Gastrocnemius medialis (tissue), 4 donors: ENCODE data around the gene SPACA4. TPM values are rescaled to one million over a fixed set of nuclear protein-coding genes. Genes with fewer than 3 reads are reported as not detected.

ENCODE experiments used
- ATAC-seq, 2 donors: fragments of 150-250 bp; one replicate each; pipeline ENCODE4 v1.9.1; 2016
- DNase-seq, 2 donors: peaks; one replicate each; pipeline ENCODE4 v3.0.0-alpha.2; 2019
- H3K27ac ChIP-seq, 4 donors: fragments of 200-600 bp; sonication (generic); 1 replicate in 1 of 4; 2 replicates in 3 of 4; pipeline ENCODE4 v1.5.1; 2016 to 2018; ENCODE audit warnings: mild to moderate bottlenecking in 2 of 4, moderate library complexity in 1 of 4
- H3K27me3 ChIP-seq, 3 donors: fragments of 200-600 bp; sonication (generic) in 2 of 3; 1 replicate in 1 of 3; 2 replicates in 2 of 3; pipeline versions ENCODE4 v1.5.1 to v1.6.0; 2016 to 2019; ENCODE audit warnings: mild to moderate bottlenecking in 1 of 3, moderate library complexity in 1 of 3
- H3K36me3 ChIP-seq, 2 donors: fragments of 200-600 bp; sonication (generic) in 1 of 2; one replicate each; pipeline ENCODE4 v1.5.1; 2017 to 2018
- H3K4me1 ChIP-seq, 2 donors: fragments of 200-600 bp; sonication (generic) in 1 of 2; one replicate each; pipeline ENCODE4 v1.5.1; 2016 to 2017; ENCODE audit warnings: mild to moderate bottlenecking in 2 of 2
- H3K4me3 ChIP-seq, 4 donors: fragments of 200-600 bp; sonication (generic) in 3 of 4; 1 replicate in 1 of 4; 2 replicates in 3 of 4; pipeline ENCODE4 v1.5.1; 2016 to 2019; ENCODE audit warnings: mild to moderate bottlenecking in 2 of 4
- H3K9me3 ChIP-seq, 3 donors: fragments of 200-600 bp; sonication (generic) in 2 of 3; 1 replicate in 1 of 3; 2 replicates in 2 of 3; pipeline ENCODE4 v1.5.1; 2016 to 2019
- POLR2A ChIP-seq, 2 donors: fragments of 450-650 bp; IDR thresholded peaks; one replicate each; pipeline ENCODE4 v1.6.1; 2017; ENCODE audit warnings: antibody characterized with exemption in 2 of 2, mild to moderate bottlenecking in 2 of 2, moderate library complexity in 2 of 2
- in situ Hi-C, 4 donors: fragments of 200-750 bp; cut with MboI; loops; one replicate each; pipeline versions ENCODE4 v1.15.0 to v1.8.0; 2017; ENCODE audit warnings: low sequenced_read_pairs in 4 of 4
- intact Hi-C: fragments of 100-400 bp; cut with DNase I; formaldehyde crosslinking; loops from one replicate; pipeline ENCODE4 v1.15.1; 2023; ENCODE audit warnings: low total_unique reads
- total RNA-seq, 4 donors: library from RNA; depleted of rRNA; stranded (reverse); fragments of >200 nt; gene quantifications; one replicate each; pipeline versions ENCODE4 v1.1.0 to v1.2.3, GENCODE V29; 2016
- TF ChIP-seq, protein P1 (sequence below), 5 experiments: fragments of 450-650 bp in 3 of 5; fragments of 200-600 bp in 2 of 5; sonication (generic) in 2 of 5; IDR thresholded peaks in 4 of 5; conservative IDR thresholded peaks in 1 of 5; 1 replicate in 4 of 5; 2 replicates in 1 of 5; pipeline ENCODE4 v1.5.1; 2016 to 2019; ENCODE audit warnings: antibody characterized with exemption in 5 of 5, mild to moderate bottlenecking in 3 of 5, moderate library complexity in 3 of 5

The SPACA4 gene
- total RNA-seq, 4 donors from 2014 or later = not detected

GRCh38 chr19:48582168-48582567 is 24.4 kb upstream of the SPACA4 start:
- Histone ChIP-seq H3K4me3 (no peak overlapping the region), H3K27me3 (no peaks in the 10 kb centered on the region), H3K4me1 (peaks cover 0 to 5% of the 10 kb centered on the region in 2 donors), H3K9me3 (no peaks in the 10 kb centered on the region), H3K27ac (no peak overlapping the region), H3K36me3 (no peaks in the 10 kb centered on the region)
- no peak for DNase-seq
- no peak for ATAC-seq
- in situ Hi-C loops (loop anchor here (5.0 to 25.0 kb wide), 3 partner anchors 75 to 270 kb away; a partner anchor contains a TSS), intact Hi-C loops (no loop called here)
- TF ChIP-seq POLR2A (IDR thresholded peaks at IDR 0.05) = no peak
- TF ChIP-seq, protein P1, sequence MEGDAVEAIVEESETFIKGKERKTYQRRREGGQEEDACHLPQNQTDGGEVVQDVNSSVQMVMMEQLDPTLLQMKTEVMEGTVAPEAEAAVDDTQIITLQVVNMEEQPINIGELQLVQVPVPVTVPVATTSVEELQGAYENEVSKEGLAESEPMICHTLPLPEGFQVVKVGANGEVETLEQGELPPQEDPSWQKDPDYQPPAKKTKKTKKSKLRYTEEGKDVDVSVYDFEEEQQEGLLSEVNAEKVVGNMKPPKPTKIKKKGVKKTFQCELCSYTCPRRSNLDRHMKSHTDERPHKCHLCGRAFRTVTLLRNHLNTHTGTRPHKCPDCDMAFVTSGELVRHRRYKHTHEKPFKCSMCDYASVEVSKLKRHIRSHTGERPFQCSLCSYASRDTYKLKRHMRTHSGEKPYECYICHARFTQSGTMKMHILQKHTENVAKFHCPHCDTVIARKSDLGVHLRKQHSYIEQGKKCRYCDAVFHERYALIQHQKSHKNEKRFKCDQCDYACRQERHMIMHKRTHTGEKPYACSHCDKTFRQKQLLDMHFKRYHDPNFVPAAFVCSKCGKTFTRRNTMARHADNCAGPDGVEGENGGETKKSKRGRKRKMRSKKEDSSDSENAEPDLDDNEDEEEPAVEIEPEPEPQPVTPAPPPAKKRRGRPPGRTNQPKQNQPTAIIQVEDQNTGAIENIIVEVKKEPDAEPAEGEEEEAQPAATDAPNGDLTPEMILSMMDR (IDR thresholded peaks at IDR 0.05 in 4 of 5, conservative IDR thresholded peaks at IDR 0.05 in 1 of 5) = no peak

GRCh38 chr19:48587387-48587786 is 19.2 kb upstream of the SPACA4 start:
- no peak overlapping the region for H3K4me3 ChIP-seq
- no peaks in the 10 kb centered on the region for H3K9me3 ChIP-seq
- H3K36me3 ChIP-seq = no peaks in the 10 kb centered on the region
- no peak overlapping the region for H3K27ac ChIP-seq
- no peak for TF ChIP-seq POLR2A (IDR thresholded peaks at IDR 0.05)
- TF ChIP-seq, protein P1 (IDR thresholded peaks at IDR 0.05 in 4 of 5, conservative IDR thresholded peaks at IDR 0.05 in 1 of 5) = no peak
- H3K27me3 ChIP-seq = no peaks in the 10 kb centered on the region
- peaks cover 5% of the 10 kb centered on the region in 2 donors for H3K4me1 ChIP-seq
- intact Hi-C loops (loop anchor here (5.0 kb wide), 1 partner anchor 265 kb away; a partner anchor contains a TSS), in situ Hi-C loops (loop anchor here in 2 of 4 donors (5.0 to 25.0 kb wide), 2 partner anchors 95 to 275 kb away; a partner anchor contains a TSS)
- DNase-seq (no peak), ATAC-seq (no peak)

- ATAC-seq (peak; percentile 67 to 72), DNase-seq (peak; percentile 73 to 83)
- no peaks in the 10 kb centered on the region for H3K36me3 ChIP-seq
- H3K4me3 ChIP-seq = peak overlapping the region; percentile 41 to 50 (median 49)
- TF ChIP-seq, protein P1 (IDR thresholded peaks at IDR 0.05 in 4 of 5, conservative IDR thresholded peaks at IDR 0.05 in 1 of 5) = peak; percentile 74 to 98 (median 93)
- no peak for TF ChIP-seq POLR2A (IDR thresholded peaks at IDR 0.05)
- H3K27ac ChIP-seq = peak overlapping the region in 1 of 4 donors; percentile 32
- peaks cover 4 to 5% of the 10 kb centered on the region in 2 donors for H3K4me1 ChIP-seq
- in situ Hi-C loops = loop anchor here in 2 of 4 donors (5.0 to 25.0 kb wide), 2 partner anchors 97 to 277 kb away; a partner anchor contains a TSS
- H3K27me3 ChIP-seq = no peaks in the 10 kb centered on the region
- H3K9me3 ChIP-seq = no peaks in the 10 kb centered on the region
- intact Hi-C loops = loop anchor here (2.0 to 5.0 kb wide), 2 partner anchors 24 to 267 kb away; a partner anchor contains a TSS
Measured at GRCh38 chr19:48588670-48589401, 17.7 kb upstream of the SPACA4 start.

DNA sequence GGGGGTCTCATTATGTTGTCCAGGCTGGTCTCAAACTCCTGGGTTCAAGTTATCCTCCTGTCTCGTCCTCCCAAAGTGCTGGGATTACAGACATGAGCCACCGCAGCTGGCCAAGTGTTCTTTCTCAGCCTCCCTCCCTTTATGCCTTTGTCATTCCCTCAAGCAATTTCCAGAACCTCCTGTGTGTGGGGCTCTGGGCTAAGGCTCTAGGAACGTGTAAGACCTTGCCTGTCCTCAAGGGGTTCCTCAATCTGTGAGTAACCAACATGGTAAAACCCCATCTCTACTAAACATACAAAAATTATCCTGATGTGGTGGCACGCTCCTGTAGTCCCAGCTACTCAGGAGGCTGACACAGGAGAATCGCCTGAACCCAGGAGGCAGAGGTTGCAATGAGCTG is 15.5 kb upstream of the SPACA4 start:
- Histone ChIP-seq H3K4me3 (no peak overlapping the region), H3K27ac (no peak overlapping the region), H3K4me1 (peaks cover 0 to 5% of the 10 kb centered on the region in 2 donors), H3K9me3 (no peaks in the 10 kb centered on the region), H3K27me3 (no peaks in the 10 kb centered on the region), H3K36me3 (no peaks in the 10 kb centered on the region)
- intact Hi-C loops (no loop called here), in situ Hi-C loops (loop anchor here in 2 of 4 donors (25.0 kb wide), 1 partner anchor 279 kb away; a partner anchor contains a TSS)
- no peak for ATAC-seq
- no peak for TF ChIP-seq POLR2A (IDR thresholded peaks at IDR 0.05)
- TF ChIP-seq, protein P1 (IDR thresholded peaks at IDR 0.05 in 4 of 5, conservative IDR thresholded peaks at IDR 0.05 in 1 of 5) = no peak
- no peak for DNase-seq
